KBM-7 (cell line): ENCODE results near the gene FOXA3.

Experiments used
- DNase-seq: peaks from one replicate; pipeline ENCODE4 v3.0.0-alpha.2; 2015
- in situ Hi-C: fragments of 300-500 bp; cut with MboI; formaldehyde crosslinking; loops from 2 replicates; pipeline ENCODE4 v1.14.3; 2020; ENCODE audit warnings: low sequenced_read_pairs, low pct_unique_long_range_greater_than_20kb, mixed read lengths

Gene FOXA3

GRCh38 chr19:45863840-45864628 lies at the start of gene FOXA3:
Gene FOXA3, plus strand, starts transcription at chr19:45864326. Its CDS starts 131 bp downstream, at chr19:45864457.
- in situ Hi-C loops = no loop called here
- DNase-seq = peak; percentile 53

- in situ Hi-C loops = no loop called here
- no peak for DNase-seq
Observed at GRCh38 chr19:45814851-45815480, 49.2 kb upstream of the FOXA3 start, which contains the start of gene RSPH6A. Gene RSPH6A, minus strand, starts transcription at chr19:45815308. Its CDS starts 132 bp downstream, at chr19:45815176.

GRCh38 chr19:45815481-45816216 lies 48.5 kb upstream of the FOXA3 start:
- no peak for DNase-seq
- in situ Hi-C loops = no loop called here

GRCh38 chr19:45816236-45817009 lies 47.7 kb upstream of the FOXA3 start:
- DNase-seq = no peak
- in situ Hi-C loops = no loop called here

GRCh38 chr19:45817010-45817724 lies 47.0 kb upstream of the FOXA3 start:
- in situ Hi-C loops = no loop called here
- peak; percentile 96 for DNase-seq

GRCh38 chr19:45817725-45818301 lies 46.3 kb upstream of the FOXA3 start:
- DNase-seq = no peak
- in situ Hi-C loops = no loop called here

- in situ Hi-C loops = no loop called here
- no peak for DNase-seq
Observed at GRCh38 chr19:45819769-45820168, 44.4 kb upstream of the FOXA3 start.

- in situ Hi-C loops = no loop called here
Observed at GRCh38 chr19:45820413-45821102, 43.6 kb upstream of the FOXA3 start.

GRCh38 chr19:45821103-45821521 lies 43.0 kb upstream of the FOXA3 start:
- in situ Hi-C loops = no loop called here

More at GRCh38 chr19:45820413-45821102, 43.6 kb upstream of the FOXA3 start:
- no peak for DNase-seq

DNA sequence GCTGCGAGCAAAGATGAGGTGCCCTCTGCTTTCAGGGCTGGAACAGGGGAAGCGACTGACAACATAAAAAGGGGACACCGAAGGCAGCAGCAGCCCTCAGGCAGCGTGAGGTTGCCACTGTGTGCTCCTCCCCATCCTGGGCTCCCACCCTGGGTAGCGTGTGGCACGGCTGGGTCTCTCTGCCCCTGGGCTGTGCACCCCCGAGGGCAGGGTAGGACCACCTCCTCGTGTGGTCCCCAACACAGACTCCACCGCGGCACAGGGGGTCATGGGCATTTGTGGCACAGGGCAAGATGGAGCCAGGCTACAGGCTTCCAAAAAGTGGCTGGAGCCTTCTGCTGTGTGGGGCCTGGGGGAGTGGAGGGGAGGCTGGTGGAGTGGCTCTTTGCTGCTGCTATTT lies 42.6 kb upstream of the FOXA3 start:
- in situ Hi-C loops = no loop called here
- no peak for DNase-seq

More at GRCh38 chr19:45821103-45821521, 43.0 kb upstream of the FOXA3 start:
- DNase-seq = no peak

DNA sequence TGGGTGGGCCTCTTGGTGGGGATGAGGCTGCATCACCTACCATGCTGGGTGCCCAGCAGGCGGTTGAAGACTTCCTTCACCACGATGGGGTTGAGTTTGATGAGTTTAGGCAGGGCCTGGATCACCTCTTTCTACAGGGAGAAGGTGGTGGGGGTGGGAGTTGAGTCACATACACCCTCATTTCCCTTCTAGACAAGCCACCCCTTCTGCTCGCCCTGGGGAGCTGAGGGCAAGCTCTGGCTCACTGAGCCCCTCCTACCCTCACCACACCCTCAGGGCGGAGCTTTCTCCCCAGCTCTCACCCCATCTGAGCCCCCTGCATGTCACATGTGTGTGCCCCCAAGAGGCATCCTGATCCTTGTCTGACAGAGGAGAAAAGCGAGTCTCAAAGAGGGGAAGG lies 41.4 kb upstream of the FOXA3 start:
- no peak for DNase-seq
- in situ Hi-C loops = no loop called here

DNA sequence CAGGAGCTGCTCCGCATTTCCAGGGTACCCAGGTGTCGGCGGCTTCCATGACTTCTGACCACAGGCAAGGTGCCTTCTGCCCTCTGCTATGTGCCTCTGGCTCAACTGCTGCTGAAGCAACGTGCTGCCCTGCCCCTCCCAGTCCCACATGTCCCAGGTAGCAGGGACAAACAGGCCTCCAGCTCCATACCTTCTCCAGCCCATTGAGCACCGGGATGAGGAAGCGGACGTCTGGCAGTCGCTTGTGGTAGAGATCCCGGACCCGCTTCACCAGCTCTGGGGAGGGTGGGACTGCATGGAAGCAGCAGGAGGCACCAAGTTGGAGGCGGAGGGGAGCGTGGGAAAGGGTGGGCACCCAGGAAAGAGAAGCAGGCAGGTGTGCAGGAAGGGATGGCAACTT lies 40.9 kb upstream of the FOXA3 start:
- in situ Hi-C loops = no loop called here

GRCh38 chr19:45824041-45824471 lies 40.1 kb upstream of the FOXA3 start:
- no peak for DNase-seq
- in situ Hi-C loops = no loop called here

More for the DNA sequence above, 40.9 kb upstream of the FOXA3 start:
- DNase-seq = no peak

DNA sequence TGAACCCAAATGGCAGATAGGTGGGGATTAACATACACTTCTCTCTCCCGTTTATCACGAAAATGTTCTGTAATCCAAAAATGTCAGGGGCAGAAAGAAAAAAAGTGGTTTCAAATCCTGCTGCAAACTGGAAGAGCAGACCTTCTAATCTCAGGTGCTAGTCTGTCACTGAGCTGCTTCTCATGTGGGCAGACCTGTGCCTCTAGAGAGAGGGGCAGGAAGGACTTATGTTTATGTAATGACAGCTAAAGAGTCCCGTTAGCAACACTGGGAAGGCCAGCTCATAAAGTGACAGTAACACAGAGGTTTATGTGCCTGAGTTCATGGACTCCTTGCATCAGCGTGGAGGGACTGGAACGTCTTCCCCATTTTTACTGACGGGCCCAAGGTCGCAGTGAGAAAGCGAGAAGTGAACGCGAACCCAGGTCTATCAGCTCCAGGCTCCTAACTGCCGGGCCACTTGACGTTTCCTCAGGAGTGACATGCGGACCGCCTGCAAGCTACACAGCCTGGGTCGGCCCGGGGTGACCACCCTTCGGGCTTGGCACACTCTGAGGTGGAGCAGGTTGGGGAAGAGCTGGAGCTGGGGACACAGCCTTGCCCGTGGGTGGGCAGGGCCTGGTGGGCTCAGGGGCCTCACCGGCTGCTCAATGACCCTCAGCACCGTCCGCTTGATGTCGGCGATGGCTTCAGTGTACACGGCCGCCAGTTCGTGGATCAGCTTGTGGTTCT lies 39.4 kb upstream of the FOXA3 start:
- in situ Hi-C loops = no loop called here
- DNase-seq = no peak

DNA sequence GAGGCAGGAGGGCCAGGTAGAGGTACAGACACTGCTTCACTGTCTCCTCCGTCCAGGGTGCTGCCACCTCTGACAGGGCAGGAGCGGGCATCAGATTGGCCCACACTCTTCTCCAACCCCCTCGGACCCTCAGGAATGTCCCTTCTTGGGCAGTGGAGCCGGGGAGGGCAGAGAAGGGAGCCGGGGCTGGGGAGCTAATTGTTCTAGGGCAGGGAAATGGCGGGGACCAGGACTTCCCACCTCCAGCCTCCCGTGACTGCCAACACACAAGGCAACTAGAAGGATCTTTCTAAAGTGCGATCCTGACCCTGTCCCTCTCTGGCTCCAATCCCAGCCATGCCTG lies 38.9 kb upstream of the FOXA3 start:
- in situ Hi-C loops = no loop called here
- DNase-seq = no peak

DNA sequence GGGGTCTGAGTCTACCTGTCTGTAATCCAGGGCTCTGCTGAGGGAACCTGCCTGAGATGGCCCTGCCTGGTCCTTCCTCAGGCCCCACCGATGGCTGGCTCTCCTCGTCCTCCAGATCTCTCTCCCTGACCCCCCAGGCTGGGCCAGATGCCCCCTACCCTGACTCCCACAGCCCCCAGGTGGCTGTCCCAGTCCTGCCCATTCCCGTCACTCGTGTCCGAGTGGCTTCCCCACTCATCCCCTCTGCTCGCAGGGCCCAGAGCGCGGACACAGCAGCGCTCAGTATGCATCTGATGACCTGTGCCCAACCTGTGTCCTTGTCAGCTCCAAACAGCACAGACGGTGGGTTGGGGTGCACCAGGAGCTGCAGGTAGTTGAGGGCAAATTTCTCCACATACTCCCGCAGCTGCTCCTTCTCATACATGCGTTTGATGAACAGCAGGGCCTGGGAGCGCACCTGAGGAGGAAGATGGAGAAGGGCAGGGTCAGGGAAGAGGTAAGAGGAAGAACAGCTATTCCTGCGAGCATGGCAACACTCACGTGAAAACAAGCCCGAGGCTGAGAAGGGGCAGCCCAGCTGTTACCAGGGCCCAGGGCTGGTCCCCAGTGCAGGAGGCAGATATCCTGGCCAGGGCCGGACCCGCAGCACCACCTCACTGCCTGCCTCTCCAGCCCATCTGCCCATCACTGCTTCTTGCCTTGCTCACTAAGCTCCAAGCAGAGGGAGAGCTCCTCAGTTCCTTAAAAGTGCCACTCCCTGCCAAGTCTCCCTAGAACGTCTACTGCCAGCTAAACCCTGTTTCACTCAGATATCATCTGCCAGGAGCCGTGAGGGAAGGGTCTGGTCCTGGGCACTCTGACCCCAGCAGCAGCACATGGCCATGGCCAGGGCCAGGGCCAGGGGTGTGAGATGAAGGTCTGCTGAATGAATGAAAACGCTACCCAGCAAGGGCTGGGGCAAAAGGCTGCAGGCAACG lies 37.9 kb upstream of the FOXA3 start:
- in situ Hi-C loops = no loop called here
- no peak for DNase-seq
